GM21381 (cell line): Measurements from ENCODE around the gene COL5A1.

Experiments used
- ATAC-seq: cut with Tn5 transposase; IDR thresholded peaks from one replicate; pipeline ENCODE4 v1.9.1; 2021; ENCODE audit warnings: mild to moderate bottlenecking, moderate library complexity; ENCODE audit not compliant: unreplicated experiment

The COL5A1 gene

DNA sequence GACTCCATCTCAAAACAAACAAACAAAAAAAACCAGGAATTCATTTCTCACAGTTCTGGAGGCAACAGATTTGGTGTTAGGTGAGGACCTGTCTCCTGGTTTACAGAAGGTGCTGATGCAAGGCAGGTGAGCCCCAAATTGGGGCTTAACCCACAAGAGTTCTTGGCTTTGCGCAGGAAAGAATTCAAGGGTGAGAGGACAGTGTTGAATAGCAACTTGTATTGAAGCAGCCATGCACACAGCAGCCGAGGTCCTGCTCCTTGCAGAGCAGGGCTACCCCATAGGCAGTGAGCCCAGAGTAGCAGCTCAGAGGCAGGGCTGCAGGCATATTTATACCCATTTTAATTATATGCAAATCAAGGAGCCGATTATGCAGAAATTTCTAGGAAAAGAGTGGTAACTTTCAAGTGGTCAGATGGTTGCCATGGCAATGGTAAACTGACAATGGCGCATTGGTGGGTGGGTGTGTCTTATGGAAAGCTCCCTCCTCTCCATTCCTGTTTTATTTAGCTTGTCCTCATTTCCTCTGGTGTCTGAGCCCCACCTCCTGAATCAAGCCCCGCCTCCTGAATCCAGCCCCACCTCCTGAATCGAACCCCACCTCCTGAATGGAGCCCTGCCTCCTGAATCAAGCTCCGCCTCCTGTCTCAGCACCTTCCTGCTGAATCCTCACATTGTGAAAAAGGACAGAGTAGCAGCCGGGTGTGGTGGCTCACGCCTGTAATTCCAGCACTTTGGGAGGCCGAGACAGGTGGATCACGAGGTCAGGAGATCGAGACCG lies 34.5 kb upstream of the COL5A1 start:
- no peak for ATAC-seq

DNA sequence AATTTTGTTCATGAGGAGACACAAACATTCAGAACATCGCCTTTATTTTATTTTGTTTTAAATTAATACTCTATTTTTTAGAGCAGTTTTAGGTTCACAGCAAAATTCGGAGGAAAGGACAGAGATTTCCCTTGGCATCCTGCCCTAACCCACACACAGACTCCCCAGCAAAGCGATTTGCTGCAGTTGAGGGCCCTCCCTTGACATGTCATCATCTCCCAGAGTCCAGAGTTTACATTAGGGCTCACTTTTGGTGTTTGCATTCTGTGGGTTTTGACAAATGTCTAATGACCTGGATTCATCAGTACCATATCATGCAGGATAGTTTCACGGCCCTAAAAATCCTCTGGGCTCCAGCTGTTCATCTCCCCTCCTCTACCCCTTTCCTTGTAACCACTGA lies 33.6 kb upstream of the COL5A1 start:
- ATAC-seq = no peak

DNA sequence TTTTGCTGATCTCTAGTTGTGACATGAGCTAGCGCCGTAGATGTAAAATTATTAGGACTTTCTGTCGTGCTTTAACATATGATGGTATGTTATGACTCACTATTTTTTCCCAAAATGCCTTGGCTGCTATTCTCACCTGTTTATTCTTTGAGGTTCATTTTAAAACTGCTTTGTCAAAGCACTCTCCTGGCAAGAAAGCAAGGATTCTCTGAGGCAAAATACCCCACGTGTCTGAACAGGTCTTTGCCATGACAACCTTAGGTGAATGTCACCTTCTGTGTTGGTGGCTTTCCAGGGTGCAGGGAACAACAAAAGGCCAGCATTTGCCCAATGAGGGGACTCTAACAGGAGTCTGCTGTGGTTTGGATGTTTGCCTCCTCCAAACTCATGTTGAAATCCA lies 30.6 kb upstream of the COL5A1 start:
- ATAC-seq = no peak

DNA sequence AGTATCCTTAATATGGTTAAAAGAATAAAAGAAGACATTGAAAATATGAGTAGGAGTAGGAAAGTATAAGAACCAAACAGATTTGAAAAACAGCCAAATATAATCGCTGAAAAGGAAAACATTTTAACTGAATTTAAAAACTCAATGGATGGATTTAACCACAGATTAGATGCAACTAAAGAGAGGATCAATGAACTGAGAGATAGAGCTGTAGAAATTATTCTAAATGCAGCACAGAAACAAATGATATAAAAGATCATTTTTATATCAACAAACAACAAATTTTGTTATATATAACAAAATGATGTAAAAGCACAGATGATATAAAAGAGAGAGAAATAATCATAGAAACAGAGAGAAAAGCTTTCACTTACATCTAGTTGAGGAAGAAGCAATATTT lies 29.3 kb upstream of the COL5A1 start:
- no peak for ATAC-seq

DNA sequence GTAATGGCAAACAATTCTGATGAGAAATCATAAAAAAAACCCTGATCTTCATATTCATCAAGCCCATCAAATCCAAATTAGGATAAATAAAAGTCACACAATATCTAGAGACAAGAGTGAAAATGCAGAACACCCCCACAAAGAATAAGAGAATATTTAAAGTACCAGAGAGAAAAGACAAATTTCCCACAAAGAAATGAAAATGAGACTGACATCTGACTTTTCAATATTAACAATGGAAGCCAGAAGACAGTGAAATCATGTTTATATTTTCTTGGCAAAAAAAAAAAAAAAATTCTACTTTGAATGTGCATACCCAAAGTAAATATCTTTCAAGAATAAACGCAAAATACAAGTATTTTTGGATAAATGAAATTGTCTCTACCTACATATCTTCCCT lies 28.9 kb upstream of the COL5A1 start:
- no peak for ATAC-seq

DNA sequence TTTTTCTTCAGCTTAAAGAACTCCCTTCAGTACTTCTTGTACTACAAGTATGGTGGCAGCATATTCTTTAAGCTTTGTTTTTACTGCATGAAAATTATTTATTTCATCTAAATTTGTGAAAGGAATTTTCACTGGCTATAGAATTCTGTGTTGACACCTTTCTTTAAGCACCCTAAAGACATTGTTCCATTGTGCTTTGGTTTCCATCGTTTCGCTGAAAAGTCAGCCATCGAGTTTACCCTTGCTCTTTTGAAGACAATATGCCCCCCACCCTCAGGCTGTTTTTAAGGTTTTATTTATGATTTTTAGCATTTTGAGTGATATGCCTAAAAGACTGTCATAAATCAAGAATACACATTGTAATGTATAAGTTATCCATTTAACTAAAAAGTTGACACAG lies 27.3 kb upstream of the COL5A1 start:
- ATAC-seq = no peak

DNA sequence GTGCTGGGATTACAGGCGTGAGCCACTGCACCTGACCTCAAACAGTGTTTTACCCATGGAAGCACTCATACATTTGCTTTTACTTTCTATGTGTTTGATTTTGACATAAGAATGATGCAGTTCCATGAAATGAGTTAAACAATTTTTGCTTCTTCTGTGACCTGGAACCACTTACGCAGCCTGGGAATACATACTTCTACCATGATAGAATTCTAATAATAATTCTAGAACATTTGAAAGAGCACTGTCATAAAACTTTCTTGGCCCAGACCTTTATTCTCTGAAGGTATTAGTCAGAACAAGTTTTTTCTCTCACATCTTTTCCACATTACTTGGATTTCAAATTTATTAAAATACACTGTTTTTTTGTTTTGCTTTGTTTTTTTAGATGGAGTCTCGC lies 25.3 kb upstream of the COL5A1 start:
- ATAC-seq = no peak

DNA sequence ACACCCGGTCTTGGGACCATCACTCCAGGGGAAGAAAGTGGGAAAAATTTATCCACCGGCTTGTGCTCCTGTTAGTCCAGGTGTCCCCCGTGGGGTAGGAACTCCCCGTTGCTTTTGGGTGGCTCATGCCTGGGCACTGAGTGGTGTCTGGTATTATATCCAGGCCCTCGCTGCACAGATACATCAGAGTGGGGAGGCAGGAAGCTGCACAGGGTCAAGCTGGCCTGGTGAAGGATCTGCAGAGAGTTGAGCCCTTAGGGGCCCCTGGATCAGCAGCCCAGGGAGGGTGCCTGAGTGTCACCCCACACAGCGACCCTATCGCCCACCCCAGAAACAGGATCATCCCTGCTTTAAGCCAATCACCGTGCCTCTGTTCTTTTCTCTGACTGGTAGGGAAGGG lies 24.4 kb upstream of the COL5A1 start:
- ATAC-seq = no peak

DNA sequence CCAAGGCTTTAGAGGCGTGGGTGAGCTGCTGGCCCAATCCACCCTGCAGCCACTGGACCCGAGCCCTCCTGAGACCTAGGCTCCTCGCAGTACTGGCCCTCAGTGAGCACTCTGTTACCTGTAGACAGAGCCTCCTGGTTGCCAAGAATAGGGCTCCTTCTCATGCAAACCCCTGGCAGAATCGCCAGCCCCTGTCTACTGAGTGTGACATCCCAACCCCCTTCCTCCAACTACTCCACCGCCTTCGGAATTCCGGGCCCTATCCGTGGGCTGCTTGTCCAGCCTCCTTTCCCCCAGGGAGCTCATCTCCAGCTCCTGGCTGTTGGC lies 23.8 kb upstream of the COL5A1 start:
- ATAC-seq = no peak

DNA sequence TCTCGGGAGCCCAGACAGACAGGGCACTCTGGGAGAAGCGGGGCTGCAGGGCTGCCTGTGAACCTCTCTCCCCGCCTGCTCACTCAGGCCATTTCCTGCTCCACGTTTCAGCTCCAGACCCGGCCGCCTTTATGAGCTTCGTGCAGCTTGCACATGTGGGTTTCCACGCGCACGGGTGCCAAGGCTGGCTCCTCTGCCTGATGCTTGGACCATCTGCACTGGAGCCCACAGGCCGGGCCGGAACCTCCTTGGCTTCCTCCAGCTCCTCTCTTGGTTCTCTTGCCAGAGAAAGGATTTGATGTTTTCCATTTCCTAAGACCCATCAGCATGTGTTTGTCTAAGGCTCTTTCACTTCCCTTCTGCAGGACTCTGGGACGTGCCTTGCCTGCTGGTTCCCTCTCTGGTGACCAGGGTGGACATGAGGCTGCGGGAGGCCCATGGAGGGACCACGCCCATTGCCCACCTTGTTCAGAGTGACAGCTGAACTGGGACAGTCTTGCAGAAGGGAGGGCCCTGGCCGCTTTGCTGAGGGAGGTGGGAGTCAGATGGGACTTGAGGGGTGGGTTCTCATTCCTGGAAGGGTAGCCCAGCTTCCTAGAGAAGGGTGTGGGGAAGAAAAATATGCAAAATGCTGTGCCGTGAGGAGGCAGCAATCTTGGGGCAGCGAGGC lies 23.3 kb upstream of the COL5A1 start:
- no peak for ATAC-seq

DNA sequence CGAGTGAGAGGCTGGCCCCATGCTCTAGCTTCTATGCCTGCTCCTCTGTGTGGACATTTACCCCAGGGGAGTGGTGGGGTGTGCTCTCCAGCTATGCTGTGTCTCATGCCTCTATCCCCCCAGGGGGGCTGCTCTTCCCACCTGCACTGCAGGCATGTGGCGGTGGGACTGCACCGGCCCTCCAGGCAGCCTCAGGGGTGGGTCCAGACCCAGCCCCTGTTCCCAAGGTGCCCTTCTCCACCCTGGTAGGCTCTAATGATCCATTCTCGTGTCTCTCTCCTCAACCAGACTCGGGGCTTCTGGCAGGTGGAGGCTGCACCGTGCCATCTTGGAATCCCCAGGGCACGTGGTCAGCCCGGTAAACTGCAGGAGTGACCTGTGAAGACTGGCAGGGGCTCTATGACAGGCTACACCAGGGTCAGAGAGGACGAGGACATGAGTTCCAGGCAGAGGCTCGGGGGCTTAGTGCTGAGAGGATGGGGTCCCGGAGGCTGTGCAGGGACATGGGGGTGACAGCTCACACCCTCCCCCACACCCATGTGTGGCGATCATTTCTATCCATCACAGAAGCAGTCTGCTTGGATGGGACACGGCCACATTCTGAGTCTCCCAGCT lies 22.7 kb upstream of the COL5A1 start:
- no peak for ATAC-seq

DNA sequence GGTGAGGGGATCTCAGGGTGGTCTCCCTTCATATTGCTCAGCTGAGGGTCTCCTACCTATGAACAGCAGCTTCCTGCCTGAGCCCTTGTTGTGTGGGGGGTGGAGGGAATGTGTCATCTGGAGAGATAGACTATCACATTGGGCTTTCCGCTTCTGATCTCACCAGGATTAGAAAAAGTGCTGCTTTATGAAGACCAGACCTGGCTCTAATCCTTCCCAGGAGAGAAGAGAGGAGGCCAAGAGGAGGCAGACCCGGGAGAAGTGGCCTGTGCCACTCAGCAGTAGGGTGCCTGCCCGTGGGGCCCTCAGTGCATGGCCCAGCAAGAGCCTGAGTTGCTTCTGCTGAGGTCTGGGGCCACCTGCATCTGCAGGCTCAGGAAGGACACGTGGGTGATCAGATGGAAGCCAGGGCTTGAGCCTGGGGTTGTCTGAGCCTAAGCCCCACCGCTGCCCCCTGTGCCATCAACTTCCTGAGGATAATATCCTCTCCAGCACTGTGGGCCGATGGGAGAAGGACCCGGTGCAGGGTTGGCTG lies 22.1 kb upstream of the COL5A1 start:
- no peak for ATAC-seq

DNA sequence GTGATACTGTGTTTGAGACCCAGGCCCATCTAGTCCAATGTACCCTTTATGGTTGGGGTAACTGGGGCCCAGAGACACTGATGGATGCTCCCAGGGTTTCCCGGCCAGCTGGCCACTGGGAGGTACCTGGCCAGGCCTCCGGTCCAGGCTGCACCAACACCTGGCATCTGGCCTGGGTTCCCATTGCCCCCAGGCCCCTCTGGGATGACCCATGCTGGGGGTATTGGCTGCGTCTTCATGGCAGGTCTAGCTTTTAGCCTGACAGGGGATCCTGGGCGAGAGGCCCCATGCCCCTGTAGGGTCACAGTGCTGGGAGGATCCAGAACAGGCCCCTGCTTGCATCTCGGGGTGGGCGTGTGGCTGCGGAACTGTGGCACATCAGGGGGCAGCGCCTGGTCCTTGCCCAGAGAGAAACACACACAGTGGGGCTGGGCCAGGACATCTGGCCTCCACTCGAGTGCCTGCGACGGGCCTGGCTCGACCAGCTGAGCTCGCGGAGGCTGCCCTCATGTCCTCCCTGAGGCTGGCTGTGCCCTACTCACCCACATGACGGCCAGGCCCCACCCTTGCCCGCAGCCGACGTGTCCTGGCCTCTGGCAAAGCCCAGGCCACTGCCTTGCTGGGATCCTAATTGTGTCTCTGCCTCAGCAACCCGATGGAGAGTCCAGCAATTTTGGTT lies 21.5 kb upstream of the COL5A1 start:
- no peak for ATAC-seq

DNA sequence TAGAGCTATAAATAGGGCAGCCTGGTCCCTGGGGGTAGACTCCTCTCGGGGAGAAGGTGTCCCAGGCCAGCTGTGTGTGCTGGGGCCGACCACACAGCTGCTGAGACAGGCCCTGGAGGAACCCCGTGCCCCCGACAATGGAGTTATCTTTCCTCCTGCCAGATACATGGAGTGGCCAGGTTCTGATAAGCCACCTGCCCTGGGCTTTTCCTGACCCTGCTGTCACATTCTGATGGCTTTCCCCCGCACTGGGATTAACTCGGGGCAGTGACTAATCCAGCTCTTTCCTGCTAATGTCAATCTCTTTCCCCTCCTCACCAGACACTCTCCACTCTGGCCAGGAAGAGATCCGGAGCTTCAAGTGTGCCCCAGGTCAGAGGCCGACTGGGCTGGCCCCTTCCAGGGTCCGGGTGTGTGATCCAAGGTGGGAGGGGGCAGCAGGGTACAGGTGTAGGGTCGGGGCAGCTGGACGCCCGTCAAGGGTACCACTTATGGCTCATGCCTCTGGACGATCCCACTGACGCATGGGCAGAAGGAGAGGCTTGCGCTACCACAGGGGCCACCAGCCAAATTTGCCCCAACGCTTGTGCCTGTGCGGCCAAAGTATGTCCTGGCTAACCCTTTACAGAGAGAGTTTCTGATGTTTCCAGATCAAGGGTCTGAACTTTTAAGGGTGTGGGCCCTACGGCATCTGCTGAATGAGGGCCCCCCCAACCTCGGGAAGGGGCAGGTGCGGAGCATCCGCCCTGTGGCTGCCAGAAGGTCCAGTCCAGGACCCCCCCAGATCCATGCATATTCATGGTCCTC lies 20.6 kb upstream of the COL5A1 start:
- no peak for ATAC-seq

DNA sequence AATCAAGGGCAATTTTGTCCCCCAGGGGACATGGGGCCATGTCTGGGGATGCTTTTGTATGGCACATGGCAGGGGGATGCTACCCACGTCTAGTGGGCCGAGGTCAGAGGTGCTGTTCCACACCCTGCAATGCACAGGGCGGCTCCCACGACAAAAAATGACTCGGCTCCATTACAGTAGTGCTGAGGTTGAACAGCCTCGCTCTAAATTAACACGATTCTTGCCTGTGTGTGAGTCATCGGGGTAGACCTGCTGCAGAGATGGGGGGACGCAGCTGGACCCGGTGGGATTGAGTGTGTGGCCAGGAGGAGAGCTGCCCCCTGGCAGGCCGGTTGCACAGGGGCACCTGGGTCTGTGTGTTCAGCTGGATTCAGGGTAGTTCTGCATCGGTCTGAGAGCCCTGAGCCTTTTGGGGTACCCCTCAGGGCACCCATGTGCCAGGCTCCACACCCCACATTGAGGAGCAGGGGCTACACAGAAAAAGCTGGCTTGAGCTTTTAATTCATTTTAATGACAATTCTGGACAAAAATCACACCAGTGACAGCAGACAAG lies 20.0 kb upstream of the COL5A1 start:
- no peak for ATAC-seq

DNA sequence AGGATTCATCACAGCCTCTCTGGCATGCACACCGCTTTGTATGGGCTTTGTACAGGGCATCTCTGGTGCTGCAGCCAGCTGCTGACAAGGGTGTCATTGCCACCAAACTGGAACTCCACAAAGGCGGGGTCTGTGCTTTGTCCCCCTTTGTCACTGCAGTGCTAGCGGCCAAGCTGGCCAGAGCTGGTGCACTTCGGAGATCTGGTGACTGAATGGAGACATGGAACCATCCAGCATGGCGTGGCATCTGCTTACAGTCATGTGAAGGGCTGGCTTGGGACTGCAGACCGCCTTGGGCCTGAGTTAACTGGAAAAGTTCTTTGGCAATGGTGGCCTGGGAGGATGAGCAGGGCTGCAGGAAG lies 18.7 kb upstream of the COL5A1 start:
- no peak for ATAC-seq

DNA sequence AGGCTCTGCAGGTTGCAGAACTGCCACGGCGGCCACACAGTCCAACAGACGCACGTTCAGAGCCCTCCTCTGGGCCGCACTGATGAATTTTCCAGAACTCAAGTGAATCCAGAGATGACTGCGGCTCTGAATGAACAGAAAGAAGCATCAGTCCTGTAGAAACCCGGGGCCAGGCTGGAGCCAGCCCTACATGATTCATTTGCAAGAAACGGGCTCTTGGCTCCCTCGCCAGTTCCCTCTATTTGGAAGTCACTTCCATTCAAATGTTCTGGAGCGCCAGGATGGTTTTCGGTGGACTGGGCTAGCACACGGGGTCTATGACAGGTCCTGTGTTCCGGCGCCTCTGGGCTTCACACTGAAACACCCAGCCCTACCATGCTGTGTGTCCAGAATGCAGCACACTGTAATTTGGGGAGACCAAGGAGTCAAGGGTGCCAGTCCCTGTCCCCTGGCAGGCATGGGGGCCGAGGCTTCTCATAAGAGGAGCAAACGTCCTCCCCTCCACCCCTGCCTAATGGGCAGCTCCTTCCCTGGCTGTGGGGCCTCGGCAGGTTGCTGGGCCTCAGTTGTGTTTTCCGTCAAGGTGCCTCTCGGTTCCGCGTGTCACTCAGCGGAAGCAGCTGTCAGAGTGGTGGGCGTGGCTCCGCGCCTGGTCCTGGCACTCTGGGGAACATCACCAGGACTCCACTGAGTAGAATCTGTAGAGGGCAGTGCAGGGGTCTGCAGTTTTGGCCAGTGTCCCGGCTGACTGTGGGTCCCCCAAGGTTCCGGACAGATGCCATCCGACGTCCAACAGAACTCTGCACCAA lies 18.1 kb upstream of the COL5A1 start:
- ATAC-seq = no peak

DNA sequence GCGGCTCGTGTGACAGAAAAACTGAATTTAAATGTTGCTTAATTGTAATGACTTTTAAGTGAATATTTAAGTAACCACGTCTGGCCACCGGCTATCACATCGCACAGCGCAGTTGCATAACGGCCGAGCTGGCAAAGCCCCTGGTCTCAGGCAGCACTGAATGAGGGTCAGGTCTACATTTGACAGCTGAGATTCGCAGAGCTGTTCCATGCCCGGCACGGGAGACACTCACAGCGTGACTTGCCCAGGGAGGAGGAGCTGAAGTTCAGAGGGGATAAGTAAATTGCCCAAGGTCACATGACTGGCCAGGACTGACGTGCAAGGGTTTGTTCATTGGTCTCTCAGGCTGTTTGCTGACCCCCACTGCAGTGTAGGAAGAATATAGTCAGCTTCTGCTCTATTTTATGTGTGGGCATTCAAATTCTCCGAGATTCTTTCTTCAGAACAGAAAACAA lies 17.4 kb upstream of the COL5A1 start:
- no peak for ATAC-seq

DNA sequence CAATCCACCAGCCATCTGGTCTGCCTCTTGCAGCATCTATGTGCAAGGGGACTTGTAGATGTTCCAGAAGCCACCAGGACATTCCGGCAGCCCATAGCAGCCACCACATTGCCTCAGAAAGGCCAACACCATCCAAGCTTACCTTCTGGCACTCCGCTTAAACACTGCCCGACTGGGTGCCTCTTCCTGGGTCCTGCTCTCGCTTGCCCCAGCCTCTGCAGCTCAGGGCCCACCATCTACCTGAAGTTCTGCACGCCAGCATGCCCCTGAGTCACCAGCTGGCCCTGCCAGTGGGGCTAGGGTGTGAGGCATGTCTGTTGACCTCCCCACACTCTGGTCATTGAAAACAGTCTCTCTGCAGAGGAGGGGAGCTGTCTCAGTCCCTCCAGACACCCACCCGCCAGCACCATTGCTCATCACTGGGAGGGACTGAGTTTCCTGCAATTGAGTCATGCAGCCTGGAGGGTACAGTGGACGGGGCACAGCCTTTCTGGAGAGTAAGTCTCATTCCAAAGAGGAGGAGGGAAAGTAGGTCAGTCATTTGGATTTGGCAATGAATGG lies 16.9 kb upstream of the COL5A1 start:
- ATAC-seq = no peak
